NCI-H510A treated with DMSO at 0.1 percent for 48 hours (cell line): Measurements from ENCODE around the gene SPTLC3.

Source experiments
- DNase-seq: peaks from one replicate; lab custom pipeline; 2025; lab: John Stamatoyannopoulos, UW

SPTLC3 gene

GRCh38 chr20:13139459-13140150 lies 130.8 kb downstream of the SPTLC3 start:
- no peak for DNase-seq

- no peak for DNase-seq
Observed at GRCh38 chr20:13140201-13140600, 131.4 kb downstream of the SPTLC3 start.

- DNase-seq, result no peak
Observed at GRCh38 chr20:13140775-13141174, 132.0 kb downstream of the SPTLC3 start.

- DNase-seq, result no peak
Observed at GRCh38 chr20:13141546-13141945, 132.8 kb downstream of the SPTLC3 start.

- no peak for DNase-seq
Observed at GRCh38 chr20:13142143-13142542, 133.4 kb downstream of the SPTLC3 start.

- DNase-seq, result no peak
Observed at GRCh38 chr20:13147071-13147963, 138.5 kb downstream of the SPTLC3 start.

- no peak for DNase-seq
Observed at GRCh38 chr20:13147971-13148370, 139.2 kb downstream of the SPTLC3 start.

- DNase-seq, result no peak
Observed at GRCh38 chr20:13148402-13148801, 139.6 kb downstream of the SPTLC3 start.

GRCh38 chr20:13148961-13149360 lies 140.2 kb downstream of the SPTLC3 start:
- DNase-seq, result no peak

GRCh38 chr20:13149371-13150105 lies 140.8 kb downstream of the SPTLC3 start:
- DNase-seq, result no peak

- DNase-seq, result no peak
Observed at GRCh38 chr20:13158369-13158768, 149.6 kb downstream of the SPTLC3 start.

- no peak for DNase-seq
Observed at GRCh38 chr20:13159889-13160288, 151.1 kb downstream of the SPTLC3 start.

- DNase-seq, result no peak
Observed at GRCh38 chr20:13165203-13165602, 156.4 kb downstream of the SPTLC3 start.

GRCh38 chr20:13166011-13166410 lies 157.2 kb downstream of the SPTLC3 start:
- DNase-seq, result peak; percentile 13

GRCh38 chr20:13166437-13166836 lies 157.7 kb downstream of the SPTLC3 start:
- DNase-seq, result no peak

- DNase-seq, result no peak
Observed at GRCh38 chr20:13169086-13169485, 160.3 kb downstream of the SPTLC3 start.

- no peak for DNase-seq
Observed at GRCh38 chr20:13170771-13171170, 162.0 kb downstream of the SPTLC3 start.

- DNase-seq, result no peak
Observed at GRCh38 chr20:13173201-13173600, 164.4 kb downstream of the SPTLC3 start.

GRCh38 chr20:13174402-13174801 lies 165.6 kb downstream of the SPTLC3 start:
- DNase-seq, result no peak

GRCh38 chr20:13180986-13181889 lies 172.5 kb downstream of the SPTLC3 start:
- no peak for DNase-seq

GRCh38 chr20:13183005-13183404 lies 174.2 kb downstream of the SPTLC3 start:
- no peak for DNase-seq
